ENCODE measurements around the gene EEF2.

EEF2 gene

GRCh38 chr19:3931041-3931440 lies 54.2 kb downstream of the EEF2 start:
- ChIA-PET POLR2A (no interaction called here), CTCF (no interaction called here)
- TF ChIP-seq CTCF (IDR thresholded peaks at IDR 0.05; ENCODE audit: control extremely low read depth, extremely low read depth, low read depth, missing control alignments) = no peak
- no peak for DNase-seq (ENCODE audit: extremely low spot score)
